ENCODE data around the gene C9orf153. TPM values are rescaled to one million over a fixed set of nuclear protein-coding genes. Genes with fewer than 3 reads are reported as not detected.
A peak's percentile ranks its signal among the peaks of the same experiment; 100 is the strongest.
"Not testable (repeated sequence)": the region's sequence is repeated elsewhere in the genome, so short reads cannot be mapped to it uniquely, and the experiment has no call there.

Gene C9orf153
- not detected for total RNA-seq
- long read RNA-seq: 0 reads

DNA sequence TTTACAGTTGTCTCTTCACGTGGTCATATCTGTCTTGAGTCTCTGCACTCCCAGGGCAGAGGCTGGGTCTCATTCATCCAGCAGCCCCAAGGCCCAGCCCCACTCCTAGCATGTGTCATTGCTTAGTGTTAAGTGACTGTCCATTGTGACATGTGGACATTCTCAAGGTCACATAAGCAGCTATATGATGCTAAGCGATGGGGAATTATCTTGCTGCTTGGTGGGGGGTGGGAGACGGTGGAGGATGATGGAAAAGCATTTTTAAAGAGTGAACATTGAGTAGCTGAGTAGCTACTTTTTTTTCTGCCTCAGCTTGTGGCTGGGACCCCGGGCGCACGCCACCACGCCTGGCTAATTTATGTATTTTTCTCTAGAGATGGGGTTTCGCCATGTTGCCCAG lies at the start of gene C9orf153:
Gene C9orf153, minus strand, starts transcription at position 101 of the 400 bp plus-strand sequence. CDS start 30,054 bp downstream, outside the sequence.
- no peak for DNase-seq (ENCODE audit: low spot score)
- intact Hi-C loops (cut with DNase I): no loop called here

- no peak for DNase-seq (ENCODE audit: low spot score)
- intact Hi-C loops (cut with DNase I): no loop called here
Observed at GRCh38 chr9:86308687-86309086, 49.2 kb upstream of the C9orf153 start.

- no peak for DNase-seq (ENCODE audit: low spot score)
- intact Hi-C loops (cut with DNase I): no loop called here
Observed at GRCh38 chr9:86304236-86304730, 44.8 kb upstream of the C9orf153 start.

DNA sequence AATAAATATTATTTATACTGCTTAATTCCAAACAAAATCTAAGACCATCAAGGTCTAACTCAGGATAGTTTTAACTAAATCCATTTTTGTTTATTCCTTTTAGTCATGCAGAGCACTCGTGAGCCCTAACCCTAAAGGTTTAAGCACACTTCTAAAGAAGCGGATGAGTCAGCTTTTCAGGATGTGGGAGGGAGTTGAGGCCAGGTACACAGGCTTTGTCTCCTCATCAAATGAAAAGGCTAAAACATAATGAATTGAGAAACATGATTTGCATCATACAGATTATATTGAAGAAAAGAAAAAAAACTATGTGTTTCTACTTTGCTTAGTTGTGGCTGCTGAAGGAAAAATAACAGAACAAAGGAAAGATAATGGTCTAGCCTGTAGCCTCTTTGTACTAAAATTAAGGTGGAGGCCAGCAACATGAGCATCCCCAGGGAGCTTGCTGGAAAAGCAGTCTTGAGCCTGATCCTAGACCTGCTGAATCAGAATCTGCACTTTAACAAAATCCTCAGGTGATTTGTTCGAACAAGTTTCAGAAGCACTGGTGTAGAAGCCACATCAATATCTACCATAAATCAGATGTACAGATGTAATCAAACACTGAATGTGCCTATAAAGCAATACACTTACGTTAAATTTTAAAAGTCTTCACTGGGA lies 44.0 kb upstream of the C9orf153 start:
- intact Hi-C loops (cut with DNase I): no loop called here
- DNase-seq (ENCODE audit: low spot score): no peak

DNA sequence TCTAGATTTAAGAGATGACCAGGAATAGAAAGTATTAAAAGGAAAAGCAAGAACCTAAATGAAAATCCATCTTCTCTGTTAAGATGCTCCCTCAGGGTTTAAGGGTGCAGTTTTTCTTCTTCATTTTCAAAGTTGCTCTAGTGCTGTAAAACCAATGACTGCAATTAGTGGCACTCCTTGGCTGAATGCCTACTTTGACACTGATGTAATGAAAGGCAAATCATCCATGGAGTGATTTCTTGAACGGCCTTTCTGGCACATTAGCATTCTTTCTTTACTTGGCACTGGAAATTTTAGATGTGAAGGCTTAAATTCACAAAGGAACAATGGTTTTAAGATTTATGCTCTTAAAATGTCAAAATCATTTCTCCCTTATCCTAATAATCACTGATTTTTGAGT lies 42.2 kb upstream of the C9orf153 start:
- intact Hi-C loops (cut with DNase I): no loop called here
- no peak for DNase-seq (ENCODE audit: low spot score)

DNA sequence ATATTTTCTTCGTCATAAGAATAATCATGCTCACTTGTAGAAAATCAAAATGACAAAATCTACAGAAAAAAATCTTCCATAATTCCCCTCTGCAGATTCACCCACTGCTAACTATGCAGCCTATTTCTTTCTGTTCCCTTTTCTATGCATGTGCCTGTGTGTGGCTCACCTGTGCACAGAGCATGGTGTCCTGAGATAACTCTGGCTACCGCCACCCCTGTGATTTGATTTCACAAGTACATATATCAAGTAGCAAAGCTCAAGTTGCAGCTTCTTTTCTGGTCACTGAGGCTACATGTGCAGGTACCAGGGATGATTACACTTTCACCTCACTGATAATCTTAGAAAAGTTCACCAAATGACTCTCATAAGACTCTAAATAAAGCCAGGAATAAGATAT lies 41.2 kb upstream of the C9orf153 start:
- DNase-seq (ENCODE audit: low spot score): no peak
- intact Hi-C loops (cut with DNase I): no loop called here

- no peak for DNase-seq (ENCODE audit: low spot score)
- intact Hi-C loops (cut with DNase I): no loop called here
Observed at GRCh38 chr9:86298873-86299272, 39.4 kb upstream of the C9orf153 start.

DNA sequence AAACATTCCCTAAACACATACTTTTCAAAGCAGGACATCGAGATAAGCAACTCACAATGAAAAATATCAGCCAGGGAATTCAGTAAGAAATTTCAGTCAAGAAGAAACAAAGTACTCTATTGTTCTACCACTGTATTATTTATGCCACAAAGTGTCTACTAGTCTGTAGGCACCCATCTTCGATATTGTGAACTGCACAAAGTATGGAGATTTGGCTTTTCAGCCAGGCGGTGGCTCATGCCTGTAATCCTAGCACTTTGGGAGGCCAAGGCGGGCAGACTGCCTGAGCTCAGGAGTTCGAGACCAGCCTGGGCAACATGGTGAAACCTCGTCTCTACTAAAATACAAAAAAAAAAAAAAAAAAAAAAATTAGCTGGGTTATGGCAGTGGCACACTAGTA lies 30.9 kb upstream of the C9orf153 start:
- intact Hi-C loops (cut with DNase I); DNase-seq (ENCODE audit: low spot score): not testable (repeated sequence)

GRCh38 chr9:86288499-86289198 lies 29.2 kb upstream of the C9orf153 start:
- no peak for DNase-seq (ENCODE audit: low spot score)
- intact Hi-C loops (cut with DNase I): no loop called here

DNA sequence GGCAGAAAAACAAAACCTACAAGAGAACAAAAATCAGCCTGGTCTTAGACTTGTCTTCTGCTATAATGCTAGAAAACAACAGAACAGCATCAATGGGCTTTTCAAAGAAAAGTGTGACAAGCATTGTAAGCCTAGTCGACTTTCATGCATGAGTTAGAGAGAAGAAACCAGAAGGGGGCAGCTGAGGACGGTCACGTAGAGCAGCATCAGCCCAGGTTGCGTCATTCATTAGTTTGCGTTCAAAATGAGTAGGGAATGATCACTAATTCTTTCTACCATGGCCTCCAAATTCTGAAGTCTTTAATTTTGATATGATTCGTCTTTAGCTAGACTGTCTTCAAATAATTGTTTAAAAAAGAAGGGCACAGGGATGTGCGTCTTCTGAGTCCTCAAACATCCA lies 27.6 kb upstream of the C9orf153 start:
- DNase-seq (ENCODE audit: low spot score): no peak
- intact Hi-C loops (cut with DNase I): no loop called here

DNA sequence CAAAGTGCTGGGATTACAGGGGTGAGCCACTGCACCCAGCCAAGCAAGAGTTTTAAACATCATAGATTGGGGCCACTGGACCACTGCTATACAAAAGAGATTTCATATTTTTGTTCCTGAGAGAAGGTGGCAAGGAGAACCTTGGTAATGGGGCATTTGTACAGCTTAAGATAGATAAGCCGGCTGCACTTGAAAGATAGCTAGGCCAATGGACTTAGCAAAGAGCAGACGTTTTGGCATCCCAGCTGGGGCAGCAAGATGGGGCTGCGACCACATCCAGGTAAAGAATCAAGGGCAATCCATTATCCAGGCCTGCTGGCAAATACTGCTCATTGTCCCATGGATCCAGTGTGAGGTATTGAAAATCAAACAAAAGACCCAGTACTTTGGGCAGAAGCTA lies 26.8 kb upstream of the C9orf153 start:
- no peak for DNase-seq (ENCODE audit: low spot score)
- intact Hi-C loops (cut with DNase I): no loop called here

- intact Hi-C loops (cut with DNase I): no loop called here
- DNase-seq (ENCODE audit: low spot score): no peak
Observed at GRCh38 chr9:86285261-86285660, 25.8 kb upstream of the C9orf153 start.

- DNase-seq (ENCODE audit: low spot score): no peak
- intact Hi-C loops (cut with DNase I): no loop called here
Observed at GRCh38 chr9:86282979-86283535, 23.6 kb upstream of the C9orf153 start.

DNA sequence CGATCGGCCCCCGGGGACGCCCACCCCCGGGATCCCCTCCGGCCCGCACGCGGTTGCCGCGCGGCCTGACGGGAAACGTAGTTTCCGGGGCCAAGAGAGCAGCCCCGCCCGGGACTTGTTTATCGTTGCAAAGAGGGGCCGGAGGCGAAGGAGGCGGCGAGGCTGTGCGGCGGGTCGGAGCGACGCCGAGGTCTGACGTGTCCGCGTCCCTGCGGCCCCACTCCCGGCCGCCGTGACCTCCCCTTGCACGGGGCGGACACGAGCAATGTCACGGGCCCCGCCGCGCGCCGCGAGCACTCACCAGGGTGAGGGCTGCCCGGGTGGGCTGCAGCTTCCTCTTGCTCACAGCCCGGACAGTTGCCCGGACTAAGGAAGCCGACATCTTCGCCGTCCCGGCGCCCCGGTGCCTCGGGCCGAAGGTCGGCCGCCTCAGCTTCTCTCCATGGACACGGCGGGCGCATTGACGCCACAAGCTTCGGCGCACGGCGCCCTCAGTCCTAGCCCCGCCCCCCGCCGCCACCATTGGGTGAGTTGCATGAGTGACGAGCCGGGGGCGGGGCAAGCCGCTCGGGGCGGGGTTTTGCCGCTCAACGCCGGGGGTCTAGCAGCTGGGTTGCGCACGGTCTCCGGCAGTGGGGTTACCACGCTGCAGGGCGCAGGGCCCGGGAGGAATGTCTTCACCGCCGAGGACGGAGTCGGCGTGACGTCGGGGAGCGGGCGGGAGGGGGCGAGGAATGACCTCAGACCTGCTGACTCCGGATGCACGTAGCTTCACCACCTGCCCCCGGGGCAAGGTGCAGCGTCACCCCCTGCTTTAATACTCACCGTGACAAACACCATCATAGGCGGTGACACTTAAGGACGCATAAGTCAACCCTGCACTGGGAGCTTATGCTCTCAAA lies 22.9 kb upstream of the C9orf153 start, which contains the start of gene ISCA1:
Gene ISCA1, minus strand, starts transcription at position 462 of the 902 bp plus-strand sequence. Its CDS starts 80 bp downstream, at position 382.
- peak; percentile 98 for DNase-seq (ENCODE audit: low spot score)
- intact Hi-C loops (cut with DNase I): no loop called here

DNA sequence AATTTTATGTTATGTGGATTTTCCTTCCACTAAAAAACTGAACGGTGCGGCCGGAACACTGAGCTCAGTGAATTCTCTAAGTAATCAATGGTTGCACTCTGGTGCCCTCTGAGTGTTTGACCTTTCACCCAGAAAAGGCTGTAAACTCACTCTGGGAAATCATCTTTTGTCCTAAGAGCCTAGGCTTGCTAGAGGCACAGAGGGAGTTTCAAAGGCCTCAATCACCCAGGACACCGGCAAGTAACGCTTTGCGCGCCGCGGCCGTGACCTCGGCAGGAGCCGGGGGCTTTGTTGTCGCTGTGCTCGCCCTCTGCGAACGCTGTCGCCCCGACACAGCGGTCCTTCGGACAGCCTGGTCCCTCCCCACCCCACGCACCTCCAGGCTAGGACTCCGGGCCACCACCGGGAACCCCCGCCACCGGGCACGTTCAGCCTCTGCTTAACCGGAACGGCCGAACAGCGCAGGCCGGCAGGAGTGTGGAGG lies 22.2 kb upstream of the C9orf153 start:
- intact Hi-C loops (cut with DNase I): no loop called here

DNA sequence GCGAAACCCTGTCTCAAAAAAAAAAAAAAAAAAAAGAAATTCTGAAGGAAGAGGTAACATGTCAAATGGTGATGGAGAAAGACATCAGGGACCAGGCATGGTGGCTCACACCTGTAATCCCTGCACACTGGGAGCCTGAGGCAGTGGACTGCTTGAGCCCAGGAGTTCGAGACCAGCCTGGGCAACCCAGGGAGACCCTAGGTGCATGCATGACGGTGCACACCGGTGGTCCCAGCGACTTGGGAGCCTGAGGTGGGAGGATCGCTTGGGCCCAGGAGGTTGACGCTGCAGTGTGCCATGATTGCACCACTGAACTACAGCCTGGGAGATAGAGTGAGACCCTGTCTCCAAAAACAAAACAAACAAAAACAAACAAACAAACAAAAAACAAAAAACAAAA lies 21.1 kb upstream of the C9orf153 start:
- DNase-seq (ENCODE audit: low spot score): no peak
- intact Hi-C loops (cut with DNase I): no loop called here

More for the DNA sequence above, 22.2 kb upstream of the C9orf153 start:
- peak; percentile 79 for DNase-seq (ENCODE audit: low spot score)

DNA sequence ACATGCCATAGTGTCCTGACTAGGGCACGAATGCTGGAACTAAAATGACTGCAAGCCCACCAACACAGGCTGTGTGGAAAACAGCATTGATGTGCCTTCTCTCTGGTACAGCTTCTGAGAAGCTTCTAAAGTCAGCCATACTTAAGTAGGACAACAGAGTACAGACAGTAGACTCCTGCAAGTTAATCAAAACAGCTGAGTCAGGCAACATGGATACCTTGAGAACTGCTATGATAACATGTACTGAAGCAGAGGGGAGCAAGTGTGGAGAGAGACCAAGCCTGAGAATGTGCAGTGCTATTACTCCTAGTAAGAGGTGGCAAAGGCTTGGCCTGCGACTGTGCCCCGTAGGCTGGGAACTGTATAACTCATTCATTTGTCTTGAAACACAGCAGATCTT lies 20.4 kb upstream of the C9orf153 start:
- DNase-seq (ENCODE audit: low spot score): no peak
- intact Hi-C loops (cut with DNase I): no loop called here

GRCh38 chr9:86277072-86277471 lies 17.6 kb upstream of the C9orf153 start:
- DNase-seq (ENCODE audit: low spot score): no peak
- intact Hi-C loops (cut with DNase I): no loop called here

GRCh38 chr9:86275962-86276361 lies 16.5 kb upstream of the C9orf153 start:
- intact Hi-C loops (cut with DNase I): no loop called here
- DNase-seq (ENCODE audit: low spot score): no peak
